H9 (cell line): ENCODE results near the gene GSE1. TPM values are rescaled to one million over a fixed set of nuclear protein-coding genes. Genes with fewer than 3 reads are reported as not detected.

Experiments
- DNase-seq: peaks from one replicate; pipeline ENCODE4 v3.0.0-alpha.2; 2017
- H2AFZ ChIP-seq: one replicate; pipeline ENCODE4 v1.6.1; 2013; ENCODE audit warnings: mild to moderate bottlenecking, low read length, control low read depth, moderate library complexity
- H2AK5ac ChIP-seq: 2 replicates; pipeline ENCODE4 v1.6.1; 2013; ENCODE audit warnings: low read length, control low read depth, mixed read lengths; ENCODE audit not compliant: insufficient read length
- H2BK120ac ChIP-seq: one replicate; pipeline ENCODE4 v1.6.1; 2013; ENCODE audit warnings: low read depth, mild to moderate bottlenecking, low read length, control low read depth, inconsistent platforms; ENCODE audit not compliant: poor library complexity, severe bottlenecking
- H2BK12ac ChIP-seq: 2 replicates; pipeline ENCODE4 v1.6.1; 2013; ENCODE audit warnings: low read length, control low read depth, mixed read lengths, low read depth; ENCODE audit not compliant: insufficient read length
- H2BK15ac ChIP-seq: 2 replicates; pipeline ENCODE4 v1.6.1; 2013; ENCODE audit warnings: low read depth, low read length, control low read depth
- H2BK20ac ChIP-seq: one replicate; pipeline ENCODE4 v1.6.1; 2013; ENCODE audit warnings: low read depth, mild to moderate bottlenecking, low read length, control low read depth, inconsistent platforms; ENCODE audit not compliant: poor library complexity, severe bottlenecking
- H2BK5ac ChIP-seq: 2 replicates; pipeline ENCODE4 v1.6.1; 2013; ENCODE audit warnings: low read length, control low read depth, mixed read lengths; ENCODE audit not compliant: insufficient read length
- H3K14ac ChIP-seq: 2 replicates; pipeline ENCODE4 v1.6.1; 2013; ENCODE audit warnings: low read length, control low read depth; ENCODE audit not compliant: insufficient read depth
- H3K18ac ChIP-seq: 2 replicates; pipeline ENCODE4 v1.6.1; 2013; ENCODE audit warnings: low read depth, mild to moderate bottlenecking, mixed read lengths, low read length, control low read depth; ENCODE audit not compliant: insufficient read length
- H3K23ac ChIP-seq: 2 replicates; pipeline ENCODE4 v1.6.1; 2013; ENCODE audit warnings: low read length, control low read depth, mixed read lengths, low read depth; ENCODE audit not compliant: insufficient read length
- H3K23me2 ChIP-seq: 2 replicates; pipeline ENCODE4 v1.6.1; 2013; ENCODE audit warnings: low read depth, mild to moderate bottlenecking, mixed read lengths, low read length, control low read depth; ENCODE audit not compliant: insufficient read length, poor library complexity, severe bottlenecking
- H3K27ac ChIP-seq: 2 replicates; pipeline ENCODE4 v1.5.1; 2013; ENCODE audit warnings: low read length, control low read depth, mixed read lengths, low read depth; ENCODE audit not compliant: insufficient read length
- H3K27me3 ChIP-seq: 2 replicates; pipeline ENCODE4 v1.6.1; 2013; ENCODE audit warnings: low read length, control low read depth, inconsistent platforms; ENCODE audit not compliant: insufficient read depth
- H3K4ac ChIP-seq: 2 replicates; pipeline ENCODE4 v1.6.1; 2013; ENCODE audit warnings: low read depth, mild to moderate bottlenecking, control low read depth, inconsistent platforms, low read length, moderate library complexity
- H3K4me1 ChIP-seq: 2 replicates; pipeline ENCODE4 v1.6.1; 2013; ENCODE audit warnings: low read length, control low read depth, inconsistent platforms; ENCODE audit not compliant: insufficient read depth
- H3K4me2 ChIP-seq: 2 replicates; pipeline ENCODE4 v1.6.1; 2013; ENCODE audit warnings: low read length, control low read depth, mixed read lengths; ENCODE audit not compliant: insufficient read length, insufficient read depth
- H3K56ac ChIP-seq: 2 replicates; pipeline ENCODE4 v1.6.1; 2013; ENCODE audit warnings: low read depth, mild to moderate bottlenecking, mixed read lengths, low read length, control low read depth; ENCODE audit not compliant: insufficient read length
- H3K79me1 ChIP-seq: 2 replicates; pipeline ENCODE4 v1.6.1; 2013; ENCODE audit warnings: low read depth, mild to moderate bottlenecking, moderate library complexity, low read length, control low read depth, inconsistent platforms; ENCODE audit not compliant: insufficient read depth, poor library complexity, severe bottlenecking
- H3K79me2 ChIP-seq: 2 replicates; pipeline ENCODE4 v1.6.1; 2013; ENCODE audit warnings: low read length, control low read depth, inconsistent platforms; ENCODE audit not compliant: insufficient read depth
- H3K9ac ChIP-seq: 2 replicates; pipeline ENCODE4 v1.6.1; 2013; ENCODE audit warnings: low read length, control low read depth, mixed read lengths; ENCODE audit not compliant: insufficient read length; ENCODE audit errors: extremely low read depth
- H3K9me3 ChIP-seq: one replicate; pipeline ENCODE4 v1.6.1; 2013; ENCODE audit warnings: low read depth, low read length, inconsistent platforms; ENCODE audit not compliant: control insufficient read depth
- H3T11ph ChIP-seq: one replicate; pipeline ENCODE4 v1.6.1; 2013; ENCODE audit warnings: mild to moderate bottlenecking, low read length, control low read depth, inconsistent platforms
- H4K20me1 ChIP-seq: one replicate; pipeline ENCODE4 v1.6.1; 2013; ENCODE audit not compliant: control insufficient read depth, insufficient read length, insufficient read depth
- H4K5ac ChIP-seq: 2 replicates; pipeline ENCODE4 v1.6.1; 2013; ENCODE audit warnings: low read depth, mild to moderate bottlenecking, mixed read lengths, low read length, control low read depth; ENCODE audit not compliant: insufficient read length
- H4K8ac ChIP-seq: replicated peaks from 2 replicates; pipeline ENCODE4 v1.6.1; 2013; ENCODE audit warnings: low read length, control low read depth, mixed read lengths, low read depth; ENCODE audit not compliant: insufficient read length
- H4K91ac ChIP-seq: 2 replicates; pipeline ENCODE4 v1.6.1; 2013; ENCODE audit warnings: low read depth, mild to moderate bottlenecking, moderate library complexity, mixed read lengths, low read length, control low read depth; ENCODE audit not compliant: insufficient read length
- H3K27ac Mint-ChIP-seq, 3 experiments: 2 replicates in 2 of 3; 3 replicates in 1 of 3; pipeline ENCODE4 v1.8.0; 2020 to 2021; ENCODE audit warnings: mixed read lengths in 3 of 3, mild to moderate bottlenecking in 1 of 3, moderate library complexity in 1 of 3
- H3K27me3 Mint-ChIP-seq: 2 replicates; pipeline ENCODE4 v1.8.0; 2021; ENCODE audit warnings: low read depth, mild to moderate bottlenecking, moderate library complexity, mixed read lengths
- H3K36me3 Mint-ChIP-seq, 3 experiments: 2 replicates in 2 of 3; 3 replicates in 1 of 3; pipeline ENCODE4 v1.8.0; 2020 to 2021; ENCODE audit warnings: low read depth in 3 of 3, mixed read lengths in 3 of 3; ENCODE audit not compliant: insufficient read depth in 1 of 3
- H3K4me1 Mint-ChIP-seq, 2 experiments: 2 replicates each; pipeline ENCODE4 v1.8.0; 2020; ENCODE audit warnings: mixed read lengths in 2 of 2
- H3K4me3 Mint-ChIP-seq, 2 experiments: 2 replicates in 1 of 2; 3 replicates in 1 of 2; pipeline ENCODE4 v1.8.0; 2020 to 2021; ENCODE audit warnings: mild to moderate bottlenecking in 2 of 2, mixed read lengths in 2 of 2, moderate library complexity in 1 of 2
- H3K9me3 Mint-ChIP-seq, 2 experiments: 2 replicates in 1 of 2; 3 replicates in 1 of 2; pipeline ENCODE4 v1.8.0; 2020; ENCODE audit warnings: mild to moderate bottlenecking in 2 of 2, mixed read lengths in 2 of 2, moderate library complexity in 1 of 2
- CTCF ChIP-seq: fragments of 200-600 bp; sonication (generic); conservative IDR thresholded peaks from 3 replicates; pipeline ENCODE4 v1.8.0; 2021; ENCODE audit warnings: antibody characterized with exemption, mild to moderate bottlenecking
- WGBS: extraction: QIAGEN DNeasy Blood & Tissue Kit; methylation state at CpG from one replicate; pipeline ENCODE4 v1.1.7; 2013; ENCODE audit warnings: missing lambda C conversion rate, low lambda C conversion rate, mixed read lengths; ENCODE audit not compliant: insufficient read length; ENCODE audit errors: extremely low coverage; 5-methylcytosine and 5-hydroxymethylcytosine counted together
- total RNA-seq: library from RNA; stranded (reverse); gene quantifications from 2 replicates; pipeline ENCODE4 v1.2.1, GENCODE V29; 2021

Gene GSE1
- total RNA-seq, 1 experiment from 2014 or later: 125 TPM

GRCh38 chr16:85649411-85650134, 36.5 kb downstream of the GSE1 start:
- no peak overlapping the region for H4K8ac ChIP-seq
- DNase-seq: no peak
- no peaks in the 10 kb centered on the region for H3K27me3 ChIP-seq
- no peak overlapping the region for H2BK20ac ChIP-seq
- H3K4me2 ChIP-seq: no peak overlapping the region
- H3K4me1 ChIP-seq: no peaks in the 10 kb centered on the region
- H3K36me3 Mint-ChIP-seq: peaks cover 14 to 45% (median 41%) of the 10 kb centered on the region in 3 experiments; a peak in 6 of 7 replicates
- no peak overlapping the region for H2BK5ac ChIP-seq
- peaks cover 0 to 3% of the 10 kb centered on the region in 2 experiments; a peak in 1 of 5 replicates for H3K9me3 Mint-ChIP-seq
- no peak for TF ChIP-seq CTCF
- no peak overlapping the region for H3K56ac ChIP-seq
- H3K18ac ChIP-seq: no peak overlapping the region
- H3K9me3 ChIP-seq: no peaks in the 10 kb centered on the region
- H3K9ac ChIP-seq: no peak overlapping the region
- no peak overlapping the region for H3K14ac ChIP-seq
- H3K27ac ChIP-seq: no peak overlapping the region
- H3K23me2 ChIP-seq: no peaks in the 10 kb centered on the region
- H2AK5ac ChIP-seq: no peak overlapping the region
- no peaks in the 10 kb centered on the region for H4K20me1 ChIP-seq
- no peak overlapping the region for H4K91ac ChIP-seq
- H3T11ph ChIP-seq: no peak overlapping the region
- H2AFZ ChIP-seq: no peak overlapping the region
- no peak overlapping the region for H2BK12ac ChIP-seq
- no CpG with 5 or more reads among the region's 16 CpGs for WGBS
- H3K4me1 Mint-ChIP-seq: peaks cover 0 to 15% of the 10 kb centered on the region in 2 experiments; a peak in 3 of 4 replicates
- H3K4ac ChIP-seq: no peak overlapping the region
- peaks cover 2% of the 10 kb centered on the region; the same call in 1 of the 2 replicates for H3K79me2 ChIP-seq
- no peak overlapping the region for H2BK15ac ChIP-seq
- no peak overlapping the region for H4K5ac ChIP-seq
- no peak overlapping the region for H3K23ac ChIP-seq
- H3K27ac Mint-ChIP-seq: peak overlapping the region in 2 of 3 experiments; percentile 21 to 95; a peak in 2 of 7 replicates
- H2BK120ac ChIP-seq: no peak overlapping the region
- H3K79me1 ChIP-seq: peaks cover 11% of the 10 kb centered on the region
- no peaks in the 10 kb centered on the region; the same call in 1 of the 2 replicates for H3K27me3 Mint-ChIP-seq
- H3K4me3 Mint-ChIP-seq: no peak overlapping the region
